Tibial nerve (tissue), 4 donors: Measurements from ENCODE around the gene PTPRG. TPM values are rescaled to one million over a fixed set of nuclear protein-coding genes. Genes with fewer than 3 reads are reported as not detected.
"Not testable (repeated sequence)": the region's sequence is repeated elsewhere in the genome, so short reads cannot be mapped to it uniquely, and the experiment has no call there.

Experiments used
- DNase-seq, 2 donors: peaks; one replicate each; pipeline ENCODE4 v3.0.0-alpha.2; 2019; ENCODE audit warnings: low spot score in 2 of 2
- H3K27ac ChIP-seq, 4 donors: fragments of 200-600 bp; sonication (generic) in 3 of 4; one replicate each; pipeline ENCODE4 v1.5.1; 2017 to 2019; ENCODE audit warnings: mild to moderate bottlenecking in 1 of 4
- H3K27me3 ChIP-seq, 2 donors: fragments of 200-600 bp; sonication (generic) in 1 of 2; one replicate each; pipeline versions ENCODE4 v1.5.1 to v1.6.0; 2017 to 2019
- H3K36me3 ChIP-seq, 3 donors: fragments of 200-600 bp; sonication (generic); one replicate each; pipeline ENCODE4 v1.5.1; 2018 to 2019
- H3K4me1 ChIP-seq, 4 donors: fragments of 200-600 bp; sonication (generic) in 3 of 4; one replicate each; pipeline ENCODE4 v1.5.1; 2017 to 2019
- H3K4me3 ChIP-seq, 4 donors: fragments of 200-600 bp; sonication (generic) in 3 of 4; one replicate each; pipeline ENCODE4 v1.5.1; 2017 to 2019; ENCODE audit warnings: mild to moderate bottlenecking in 1 of 4, moderate library complexity in 1 of 4
- H3K9me3 ChIP-seq, 4 donors: fragments of 200-600 bp; sonication (generic) in 3 of 4; one replicate each; pipeline ENCODE4 v1.5.1; 2017 to 2019
- CTCF ChIP-seq, 5 experiments: fragments of 200-600 bp in 3 of 5; fragments of 450-650 bp in 2 of 5; sonication (generic) in 3 of 5; IDR thresholded peaks; one replicate each; pipeline ENCODE4 v1.5.1; 2016 to 2019; ENCODE audit warnings: antibody characterized with exemption in 5 of 5, mild to moderate bottlenecking in 3 of 5, moderate library complexity in 2 of 5
- EP300 ChIP-seq, 2 donors: sonication (generic); formaldehyde crosslinking; IDR thresholded peaks; one replicate each; pipeline ENCODE4 v1.6.1; 2017; ENCODE audit warnings: antibody characterized with exemption in 2 of 2, mild to moderate bottlenecking in 1 of 2
- POLR2A ChIP-seq, 2 donors: fragments of 450-650 bp; IDR thresholded peaks; one replicate each; pipeline ENCODE4 v1.6.1; 2017; ENCODE audit warnings: antibody characterized with exemption in 2 of 2, mild to moderate bottlenecking in 2 of 2, moderate library complexity in 2 of 2
- WGBS, 2 donors: methylation state at CpG; one replicate each; pipeline ENCODE4 v1.1.5; 2018; 5-methylcytosine and 5-hydroxymethylcytosine counted together
- total RNA-seq, 4 donors: library from RNA; depleted of rRNA; stranded (reverse); fragments of >200 nt; gene quantifications; one replicate each; pipeline ENCODE4 v1.1.0, GENCODE V29; 2016

PTPRG gene
- total RNA-seq, 4 donors from 2014 or later = 112 to 174 (median 121) TPM

GRCh38 chr3:61699622-61700021 lies 138.3 kb downstream of the PTPRG start:
- Histone ChIP-seq H3K36me3 (no peaks in the 10 kb centered on the region), H3K4me3 (no peak overlapping the region), H3K9me3 (no peaks in the 10 kb centered on the region), H3K27me3 (no peaks in the 10 kb centered on the region), H3K4me1 (peaks cover 0 to 3% (median 0%) of the 10 kb centered on the region in 4 donors), H3K27ac (no peak overlapping the region)
- no peak for TF ChIP-seq CTCF (IDR thresholded peaks at IDR 0.05)
- no peak for TF ChIP-seq EP300 (IDR thresholded peaks at IDR 0.05)
- TF ChIP-seq POLR2A (IDR thresholded peaks at IDR 0.05) = no peak
- no peak for DNase-seq

GRCh38 chr3:61701011-61701410 lies 139.6 kb downstream of the PTPRG start:
- Histone ChIP-seq H3K36me3 (no peaks in the 10 kb centered on the region), H3K27me3 (no peaks in the 10 kb centered on the region), H3K9me3 (no peaks in the 10 kb centered on the region), H3K4me1 (peaks cover 0 to 3% (median 0%) of the 10 kb centered on the region in 4 donors), H3K4me3 (no peak overlapping the region), H3K27ac (no peak overlapping the region)
- WGBS, 2 donors = 56 to 67% methylated on average over 1 of the region's 1 CpG
- no peak for TF ChIP-seq POLR2A (IDR thresholded peaks at IDR 0.05)
- no peak for TF ChIP-seq CTCF (IDR thresholded peaks at IDR 0.05)
- TF ChIP-seq EP300 (IDR thresholded peaks at IDR 0.05) = no peak
- no peak for DNase-seq

DNA sequence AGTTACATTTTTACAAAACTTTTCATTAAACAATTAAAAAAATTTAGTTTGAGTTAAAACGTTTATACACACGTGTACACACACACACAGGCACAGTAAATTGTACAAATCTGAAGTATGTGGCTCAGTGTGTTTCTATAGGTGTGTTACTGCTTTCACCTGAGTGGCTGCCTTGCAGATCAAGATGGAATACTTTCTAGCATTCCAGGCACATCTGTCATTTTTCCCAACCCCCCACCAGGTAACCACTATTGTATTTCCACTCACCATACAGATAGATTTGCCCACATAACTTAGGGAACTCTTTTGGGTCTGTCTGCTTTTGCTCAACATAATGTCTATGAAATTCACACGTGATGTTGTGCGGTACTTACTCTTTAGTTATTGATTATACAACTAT lies 141.1 kb downstream of the PTPRG start:
- peaks cover 0 to 3% (median 0%) of the 10 kb centered on the region in 4 donors for H3K9me3 ChIP-seq
- H3K27me3 ChIP-seq = no peaks in the 10 kb centered on the region
- no peaks in the 10 kb centered on the region for H3K36me3 ChIP-seq
- 82 to 83% methylated on average over 4 of the region's 4 CpGs for WGBS, 2 donors
- no peak for DNase-seq
- H3K27ac ChIP-seq = no peak overlapping the region
- TF ChIP-seq CTCF (IDR thresholded peaks at IDR 0.05) = no peak
- TF ChIP-seq EP300 (IDR thresholded peaks at IDR 0.05) = no peak
- TF ChIP-seq POLR2A (IDR thresholded peaks at IDR 0.05) = no peak
- peaks cover 0 to 3% (median 0%) of the 10 kb centered on the region in 4 donors for H3K4me1 ChIP-seq
- no peak overlapping the region for H3K4me3 ChIP-seq

DNA sequence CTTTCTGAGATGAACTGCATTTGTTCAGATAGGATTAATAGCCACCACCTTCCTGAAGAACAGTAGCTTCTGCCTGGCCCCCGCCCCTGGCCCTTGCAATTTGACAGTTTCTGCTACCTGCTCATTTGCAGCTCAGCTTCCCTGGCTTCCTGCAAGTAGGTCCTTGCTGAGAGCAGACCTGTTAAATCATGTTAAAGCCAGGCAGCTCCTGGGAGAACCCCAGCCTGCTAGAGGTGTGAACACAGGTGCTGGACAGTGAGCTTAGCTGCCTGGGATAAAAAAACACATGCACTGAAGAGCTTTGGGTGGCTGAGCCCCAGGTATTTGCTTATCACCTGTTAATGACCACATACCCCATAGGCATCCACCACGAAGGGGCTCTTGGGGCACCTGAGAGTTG lies 143.4 kb downstream of the PTPRG start:
- no peak overlapping the region for H3K27ac ChIP-seq
- DNase-seq = no peak
- no peaks in the 10 kb centered on the region for H3K27me3 ChIP-seq
- H3K9me3 ChIP-seq = peaks cover 0 to 10% (median 0%) of the 10 kb centered on the region in 4 donors
- WGBS, 2 donors = 68 to 73% methylated on average over 2 of the region's 2 CpGs
- H3K36me3 ChIP-seq = no peaks in the 10 kb centered on the region
- no peak for TF ChIP-seq POLR2A (IDR thresholded peaks at IDR 0.05)
- no peak for TF ChIP-seq EP300 (IDR thresholded peaks at IDR 0.05)
- no peak for TF ChIP-seq CTCF (IDR thresholded peaks at IDR 0.05)
- H3K4me3 ChIP-seq = no peak overlapping the region
- H3K4me1 ChIP-seq = no peaks in the 10 kb centered on the region

GRCh38 chr3:61707492-61707891 lies 146.1 kb downstream of the PTPRG start:
- Histone ChIP-seq H3K27me3 (no peaks in the 10 kb centered on the region), H3K27ac (no peak overlapping the region), H3K4me3 (no peak overlapping the region), H3K9me3 (peaks cover 0 to 10% (median 0%) of the 10 kb centered on the region in 4 donors), H3K36me3 (no peaks in the 10 kb centered on the region), H3K4me1 (no peaks in the 10 kb centered on the region)
- 97 to 100% methylated on average over 1 of the region's 1 CpG for WGBS, 2 donors
- no peak for TF ChIP-seq CTCF (IDR thresholded peaks at IDR 0.05)
- no peak for DNase-seq

GRCh38 chr3:61710920-61711319 lies 149.5 kb downstream of the PTPRG start:
- not testable (repeated sequence) for H3K4me1 ChIP-seq, H3K4me3 ChIP-seq, H3K36me3 ChIP-seq, H3K27ac ChIP-seq, H3K27me3 ChIP-seq, DNase-seq
- H3K9me3 ChIP-seq = peaks cover 0 to 10% (median 0%) of the 10 kb centered on the region in 4 donors
- 94 to 100% methylated on average over 3 of the region's 3 CpGs for WGBS, 2 donors
